Peyer's patch (tissue), 4 donors: ENCODE measurements around the gene PACSIN2. TPM values are rescaled to one million over a fixed set of nuclear protein-coding genes. Genes with fewer than 3 reads are reported as not detected.

ENCODE experiments used
- DNase-seq, 3 donors: peaks; one replicate each; pipeline ENCODE4 v3.0.0-alpha.2; 2017 to 2019
- H3K27ac ChIP-seq, 4 donors: fragments of 200-600 bp; sonication (generic); one replicate each; pipeline ENCODE4 v1.5.1; 2016 to 2019
- H3K27me3 ChIP-seq, 2 donors: fragments of 200-600 bp; sonication (generic); one replicate each; pipeline ENCODE4 v1.5.1; 2019
- H3K36me3 ChIP-seq, 3 donors: fragments of 200-600 bp; sonication (generic); one replicate each; pipeline ENCODE4 v1.5.1; 2016 to 2019
- H3K4me1 ChIP-seq, 4 donors: fragments of 200-600 bp; sonication (generic); one replicate each; pipeline ENCODE4 v1.5.1; 2016 to 2019
- H3K4me3 ChIP-seq, 4 donors: fragments of 200-600 bp; sonication (generic); 1 replicate in 3 of 4; 2 replicates in 1 of 4; pipeline ENCODE4 v1.5.1; 2016 to 2019; ENCODE audit warnings: mild to moderate bottlenecking in 1 of 4
- H3K9me3 ChIP-seq, 4 donors: fragments of 200-600 bp; sonication (generic); one replicate each; pipeline ENCODE4 v1.5.1; 2016 to 2019; ENCODE audit warnings: mild to moderate bottlenecking in 1 of 4
- POLR2A ChIP-seq, 2 donors: fragments of 450-650 bp; IDR thresholded peaks; one replicate each; pipeline ENCODE4 v1.5.1; 2017; ENCODE audit warnings: antibody characterized with exemption in 2 of 2, mild to moderate bottlenecking in 2 of 2, moderate library complexity in 2 of 2
- total RNA-seq, 4 donors: library from RNA; depleted of rRNA; stranded (reverse); fragments of >200 nt; gene quantifications; one replicate each; pipeline ENCODE4 v1.1.0, GENCODE V29; 2016
- TF ChIP-seq, protein P1 (sequence below), 6 experiments: fragments of 450-650 bp in 4 of 6; fragments of 200-600 bp in 2 of 6; sonication (generic) in 1 of 6; IDR thresholded peaks; one replicate each; pipeline ENCODE4 v1.5.1; 2017 to 2019; ENCODE audit warnings: antibody characterized with exemption in 6 of 6, mild to moderate bottlenecking in 3 of 6, moderate library complexity in 1 of 6

PACSIN2 gene
- total RNA-seq, 4 donors from 2014 or later: 58.0 to 149 (median 110) TPM

- DNase-seq: peak in 1 of 3 donors; percentile 46
- Histone ChIP-seq H3K27me3 (no peaks in the 10 kb centered on the region), H3K4me3 (no peak overlapping the region), H3K36me3 (no peaks in the 10 kb centered on the region), H3K27ac (peak overlapping the region; percentile 62 to 93 (median 74)), H3K9me3 (no peaks in the 10 kb centered on the region), H3K4me1 (peaks cover 0 to 77% (median 18%) of the 10 kb centered on the region in 4 donors)
- TF ChIP-seq, protein P1, sequence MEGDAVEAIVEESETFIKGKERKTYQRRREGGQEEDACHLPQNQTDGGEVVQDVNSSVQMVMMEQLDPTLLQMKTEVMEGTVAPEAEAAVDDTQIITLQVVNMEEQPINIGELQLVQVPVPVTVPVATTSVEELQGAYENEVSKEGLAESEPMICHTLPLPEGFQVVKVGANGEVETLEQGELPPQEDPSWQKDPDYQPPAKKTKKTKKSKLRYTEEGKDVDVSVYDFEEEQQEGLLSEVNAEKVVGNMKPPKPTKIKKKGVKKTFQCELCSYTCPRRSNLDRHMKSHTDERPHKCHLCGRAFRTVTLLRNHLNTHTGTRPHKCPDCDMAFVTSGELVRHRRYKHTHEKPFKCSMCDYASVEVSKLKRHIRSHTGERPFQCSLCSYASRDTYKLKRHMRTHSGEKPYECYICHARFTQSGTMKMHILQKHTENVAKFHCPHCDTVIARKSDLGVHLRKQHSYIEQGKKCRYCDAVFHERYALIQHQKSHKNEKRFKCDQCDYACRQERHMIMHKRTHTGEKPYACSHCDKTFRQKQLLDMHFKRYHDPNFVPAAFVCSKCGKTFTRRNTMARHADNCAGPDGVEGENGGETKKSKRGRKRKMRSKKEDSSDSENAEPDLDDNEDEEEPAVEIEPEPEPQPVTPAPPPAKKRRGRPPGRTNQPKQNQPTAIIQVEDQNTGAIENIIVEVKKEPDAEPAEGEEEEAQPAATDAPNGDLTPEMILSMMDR (IDR thresholded peaks at IDR 0.05): no peak
- no peak for TF ChIP-seq POLR2A (IDR thresholded peaks at IDR 0.05)
These were observed 83.3 kb downstream of the PACSIN2 start for GRCh38 chr22:42931421-42932196.

DNA sequence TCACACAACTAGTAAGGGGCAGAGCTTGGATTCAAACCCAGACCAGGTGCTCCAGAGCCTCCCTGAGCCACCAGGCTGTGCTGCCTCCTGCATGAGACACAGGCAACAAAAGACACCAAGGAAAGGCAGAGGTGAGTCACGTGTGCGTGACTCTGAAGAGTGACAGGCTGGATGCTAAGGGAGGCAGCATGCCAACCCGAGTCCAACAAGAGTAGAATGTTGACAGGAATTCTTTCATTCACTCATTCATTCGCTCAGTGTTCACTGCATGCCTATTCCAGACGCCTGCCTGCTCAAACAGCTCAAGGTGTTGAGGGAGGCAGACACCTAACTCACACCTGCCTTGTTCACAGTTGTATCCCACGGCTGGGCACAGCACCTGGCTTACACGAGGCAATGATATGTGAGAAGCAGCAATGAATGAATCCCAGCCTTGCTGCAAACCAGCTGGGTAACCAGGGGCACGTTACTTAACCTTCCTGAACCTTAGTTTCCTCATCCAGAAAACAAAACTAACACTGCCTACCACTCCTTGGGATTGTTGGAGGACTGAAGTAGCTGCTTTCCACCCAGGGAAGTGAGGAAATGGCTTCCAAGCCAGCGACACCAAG, 84.0 kb downstream of the PACSIN2 start:
- H3K4me1 ChIP-seq: peaks cover 0 to 77% (median 20%) of the 10 kb centered on the region in 4 donors
- H3K4me3 ChIP-seq: no peak overlapping the region
- TF ChIP-seq POLR2A (IDR thresholded peaks at IDR 0.05): no peak
- TF ChIP-seq, protein P1 (IDR thresholded peaks at IDR 0.05): peak in 3 of 6 experiments; percentile 6 to 43 (median 21)

DNA sequence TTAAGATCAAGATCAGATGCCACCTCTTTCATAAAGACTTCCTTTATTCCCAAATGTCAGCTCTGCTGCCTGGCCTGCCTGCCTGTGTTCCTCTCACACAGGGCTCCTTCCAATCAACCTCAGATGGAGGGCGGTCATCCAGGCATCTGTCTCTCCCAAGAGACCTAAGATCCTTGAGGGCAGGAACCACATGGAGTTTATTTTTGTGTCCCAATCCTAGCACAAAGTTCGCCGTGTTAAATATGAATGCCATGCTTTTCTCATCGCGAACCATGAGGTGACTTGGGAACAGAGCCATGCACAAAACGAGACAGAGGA, 85.2 kb downstream of the PACSIN2 start:
- no peak overlapping the region for H3K4me3 ChIP-seq
- TF ChIP-seq POLR2A (IDR thresholded peaks at IDR 0.05): no peak
- TF ChIP-seq, protein P1 (IDR thresholded peaks at IDR 0.05): no peak
- no peaks in the 10 kb centered on the region for H3K27me3 ChIP-seq
- no peaks in the 10 kb centered on the region for H3K9me3 ChIP-seq
- peak overlapping the region; percentile 8 to 93 (median 35) for H3K27ac ChIP-seq
- H3K4me1 ChIP-seq: peaks cover 0 to 65% (median 15%) of the 10 kb centered on the region in 4 donors
- H3K36me3 ChIP-seq: no peaks in the 10 kb centered on the region
- peak in 1 of 3 donors; percentile 37 for DNase-seq

More for the DNA sequence above, 84.0 kb downstream of the PACSIN2 start:
- Histone ChIP-seq H3K27me3 (no peaks in the 10 kb centered on the region), H3K27ac (peak overlapping the region; percentile 62 to 93 (median 74)), H3K9me3 (no peaks in the 10 kb centered on the region), H3K36me3 (no peaks in the 10 kb centered on the region)
- DNase-seq: peak in 1 of 3 donors; percentile 53

DNA sequence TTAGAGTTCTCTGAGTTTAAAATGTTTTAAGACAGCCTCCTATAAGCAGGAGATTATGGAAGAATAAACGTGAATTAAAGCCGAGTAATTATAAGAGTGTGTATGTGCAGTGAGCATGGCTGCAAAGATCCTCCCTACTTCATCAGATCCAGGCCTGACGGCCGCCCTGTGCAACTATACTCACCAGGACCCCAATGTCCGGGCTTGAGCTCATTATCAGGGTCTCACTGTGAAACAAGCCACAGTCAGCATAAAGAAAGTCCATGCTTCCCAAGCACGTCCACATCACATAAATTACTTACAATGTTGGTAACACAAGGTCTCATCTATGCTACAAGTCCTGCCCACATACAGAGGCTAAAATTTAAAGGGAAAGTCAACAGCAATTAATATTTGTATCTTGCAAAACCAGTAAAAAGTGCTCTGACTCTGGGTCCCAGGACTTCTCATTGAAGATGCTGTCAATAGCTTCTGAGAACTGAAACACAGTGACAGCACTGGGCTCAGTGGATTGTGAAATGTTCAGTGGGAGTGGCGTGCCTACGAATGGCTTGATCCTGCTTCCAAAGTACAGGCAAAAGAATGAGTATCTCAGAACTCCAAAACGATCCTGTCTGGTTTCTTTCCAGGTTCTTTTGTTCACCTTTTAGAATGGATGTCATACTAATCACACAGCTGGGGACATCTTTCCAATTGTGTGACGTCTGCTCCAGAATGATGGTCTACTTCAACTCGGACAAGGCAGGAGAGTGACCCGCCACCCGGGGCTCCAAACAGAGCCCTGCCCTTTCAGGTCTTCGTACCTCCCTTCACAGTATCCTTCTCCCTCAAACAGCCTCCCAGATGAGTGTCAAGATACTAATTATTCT, 85.7 kb downstream of the PACSIN2 start:
- Histone ChIP-seq H3K9me3 (no peaks in the 10 kb centered on the region), H3K4me3 (no peak overlapping the region), H3K27me3 (no peaks in the 10 kb centered on the region), H3K4me1 (peaks cover 0 to 60% (median 10%) of the 10 kb centered on the region in 4 donors), H3K36me3 (no peaks in the 10 kb centered on the region), H3K27ac (peak overlapping the region; percentile 8 to 93 (median 35))
- peak in 1 of 3 donors; percentile 73 for DNase-seq
- no peak for TF ChIP-seq POLR2A (IDR thresholded peaks at IDR 0.05)
- TF ChIP-seq, protein P1 (IDR thresholded peaks at IDR 0.05): no peak

GRCh38 chr22:42927966-42928365, 87.0 kb downstream of the PACSIN2 start:
- peak overlapping the region in 1 of 4 donors; percentile 93 for H3K27ac ChIP-seq
- no peak overlapping the region for H3K4me3 ChIP-seq
- no peaks in the 10 kb centered on the region for H3K27me3 ChIP-seq
- TF ChIP-seq, protein P1 (IDR thresholded peaks at IDR 0.05): no peak
- TF ChIP-seq POLR2A (IDR thresholded peaks at IDR 0.05): no peak
- H3K9me3 ChIP-seq: no peaks in the 10 kb centered on the region
- no peaks in the 10 kb centered on the region for H3K36me3 ChIP-seq
- peaks cover 0 to 56% (median 8%) of the 10 kb centered on the region in 4 donors for H3K4me1 ChIP-seq
- no peak for DNase-seq
